GM19351 (cell line): ENCODE results near the gene TSPAN8.
"Not testable (repeated sequence)": the region's sequence is repeated elsewhere in the genome, so short reads cannot be mapped to it uniquely, and the experiment has no call there.

Experiments
- ATAC-seq: cut with Tn5 transposase; IDR thresholded peaks from one replicate; pipeline ENCODE4 v1.9.1; 2021; ENCODE audit warnings: mild to moderate bottlenecking, moderate library complexity; ENCODE audit not compliant: unreplicated experiment

Gene TSPAN8

GRCh38 chr12:71129364-71129763 is 28.4 kb downstream of the TSPAN8 start:
- ATAC-seq: no peak

- no peak for ATAC-seq
Observed at GRCh38 chr12:71128191-71128788, 29.5 kb downstream of the TSPAN8 start.

- ATAC-seq: no peak
Observed at GRCh38 chr12:71125949-71126348, 31.9 kb downstream of the TSPAN8 start.

GRCh38 chr12:71125515-71125914 is 32.3 kb downstream of the TSPAN8 start:
- no peak for ATAC-seq

GRCh38 chr12:71124835-71125460 is 32.9 kb downstream of the TSPAN8 start:
- ATAC-seq: no peak

GRCh38 chr12:71113148-71113547 is 44.7 kb downstream of the TSPAN8 start:
- not testable (repeated sequence) for ATAC-seq

- no peak for ATAC-seq
Observed at GRCh38 chr12:71109834-71110233, 48.0 kb downstream of the TSPAN8 start.

GRCh38 chr12:71108355-71108754 is 49.4 kb downstream of the TSPAN8 start:
- ATAC-seq: no peak

GRCh38 chr12:71107936-71108335 is 49.9 kb downstream of the TSPAN8 start:
- ATAC-seq: no peak

GRCh38 chr12:71105956-71106355 is 51.8 kb downstream of the TSPAN8 start:
- ATAC-seq: no peak

- ATAC-seq: no peak
Observed at GRCh38 chr12:71092290-71092689, 65.5 kb downstream of the TSPAN8 start.

- no peak for ATAC-seq
Observed at GRCh38 chr12:71090971-71091370, 66.8 kb downstream of the TSPAN8 start.

- ATAC-seq: no peak
Observed at GRCh38 chr12:71085575-71085974, 72.2 kb downstream of the TSPAN8 start.

- ATAC-seq: no peak
Observed at GRCh38 chr12:71075743-71076142, 82.1 kb downstream of the TSPAN8 start.
